H1 (cell line): ENCODE measurements around the gene CCL24. TPM values are rescaled to one million over a fixed set of nuclear protein-coding genes. Genes with fewer than 3 reads are reported as not detected.
"Not testable (repeated sequence)": the region's sequence is repeated elsewhere in the genome, so short reads cannot be mapped to it uniquely, and the experiment has no call there.

ENCODE experiments used
- CTCF ChIA-PET: fragments of 300-600 bp; sonication (Branson Sonifier 250); formaldehyde crosslinking; loops from one replicate; lab custom pipeline; 2021; ENCODE audit not compliant: partially characterized antibody; lab: Charles Lee
- POLR2A ChIA-PET: fragments of 300-600 bp; sonication (Branson Sonifier 250); formaldehyde crosslinking; loops from one replicate; lab custom pipeline; 2021; ENCODE audit warnings: inconsistent platforms; ENCODE audit not compliant: partially characterized antibody; lab: Charles Lee
- DNase-seq, 2 experiments: peaks; one replicate each; pipeline versions ENCODE4 v3.0.0 to v3.0.0-alpha.2; 2010 to 2022; ENCODE audit warnings: low spot score in 2 of 2, low read depth in 1 of 2, mixed read lengths in 1 of 2
- FAIRE-seq: peaks from 2 replicates; lab custom pipeline; 2011; peaks lifted over from hg19 to GRCh38; lab: Jason Lieb, UNC
- H2AFZ ChIP-seq: 2 replicates; pipeline ENCODE4 v1.8.1; 2012; ENCODE audit warnings: low read length, inconsistent platforms
- H2AK5ac ChIP-seq: 2 replicates; pipeline ENCODE4 v1.6.1; 2013; ENCODE audit warnings: low read depth, low read length
- H2BK120ac ChIP-seq: replicated peaks from 2 replicates; pipeline ENCODE3; 2013; ENCODE audit warnings: low read depth, low read length, inconsistent platforms
- H2BK12ac ChIP-seq: 2 replicates; pipeline ENCODE4 v1.6.1; 2013; ENCODE audit warnings: low read depth, low read length
- H2BK15ac ChIP-seq: 2 replicates; pipeline ENCODE4 v1.6.1; 2013; ENCODE audit warnings: low read length
- H2BK20ac ChIP-seq: 2 replicates; pipeline ENCODE4 v1.6.1; 2013; ENCODE audit warnings: low read length
- H2BK5ac ChIP-seq: 2 replicates; pipeline ENCODE4 v1.6.1; 2013; ENCODE audit warnings: low read depth, low read length
- H3K14ac ChIP-seq: 2 replicates; pipeline ENCODE4 v1.6.1; 2013; ENCODE audit warnings: inconsistent platforms; ENCODE audit not compliant: insufficient read length
- H3K18ac ChIP-seq: 2 replicates; pipeline ENCODE4 v1.6.1; 2013; ENCODE audit warnings: low read length; ENCODE audit errors: extremely low read depth
- H3K23ac ChIP-seq: 2 replicates; pipeline ENCODE4 v1.6.1; 2013; ENCODE audit warnings: inconsistent platforms; ENCODE audit not compliant: insufficient read length
- H3K23me2 ChIP-seq: 2 replicates; pipeline ENCODE4 v1.6.1; 2013; ENCODE audit warnings: low read depth, low read length
- H3K27ac ChIP-seq: 2 replicates; pipeline ENCODE4 v1.6.1; 2011; ENCODE audit warnings: low read depth, low read length, inconsistent platforms
- H3K27me3 ChIP-seq, 4 experiments: replicated peaks in 1 of 4; 1 replicate in 1 of 4; 2 replicates in 3 of 4; pipeline versions ENCODE4 v1.6.1 to v1.8.1; 2011 to 2013; ENCODE audit warnings: low read length in 3 of 4, mild to moderate bottlenecking in 3 of 4, inconsistent platforms in 2 of 4, mixed read lengths in 2 of 4, moderate library complexity in 1 of 4; ENCODE audit not compliant: control insufficient read depth in 3 of 4, insufficient read depth in 3 of 4; ENCODE audit errors: extremely low read depth in 1 of 4
- H3K36me3 ChIP-seq, 4 experiments: 2 replicates each; pipeline versions ENCODE4 v1.6.1 to v1.8.1; 2011 to 2013; ENCODE audit warnings: mild to moderate bottlenecking in 4 of 4, low read length in 3 of 4, moderate library complexity in 2 of 4, control low read depth in 1 of 4, inconsistent platforms in 1 of 4; ENCODE audit not compliant: insufficient read depth in 4 of 4, control insufficient read depth in 2 of 4
- H3K4ac ChIP-seq: replicated peaks from 2 replicates; pipeline ENCODE3; 2013; ENCODE audit warnings: low read length, low read depth, mixed read lengths, inconsistent platforms; ENCODE audit not compliant: insufficient read length
- H3K4me1 ChIP-seq, 4 experiments: replicated peaks in 1 of 4; 1 replicate in 1 of 4; 2 replicates in 3 of 4; pipeline versions ENCODE4 v1.6.1 to v1.8.1; 2011 to 2013; ENCODE audit warnings: low read length in 3 of 4, inconsistent platforms in 2 of 4, mixed read lengths in 1 of 4; ENCODE audit not compliant: insufficient read depth in 4 of 4, control insufficient read depth in 3 of 4
- H3K4me2 ChIP-seq, 2 experiments: 2 replicates each; pipeline versions ENCODE4 v1.6.1 to v1.8.1; 2011 to 2013; ENCODE audit warnings: low read depth in 2 of 2, low read length in 2 of 2, control low read depth in 1 of 2, inconsistent platforms in 1 of 2, mild to moderate bottlenecking in 1 of 2; ENCODE audit not compliant: insufficient read depth in 1 of 2
- H3K4me3 ChIP-seq, 4 experiments: fragments of 200-600, 300-600 bp in 1 of 4; sonication (generic), shearing (Covaris generic), sonication (Bioruptor Twin) in 1 of 4; 2 replicates each; pipeline versions ENCODE4 v1.5.1 to v1.8.1; 2011 to 2016; ENCODE audit warnings: low read length in 4 of 4, low read depth in 3 of 4, control low read depth in 2 of 4, inconsistent platforms in 2 of 4, mild to moderate bottlenecking in 2 of 4, mixed read lengths in 1 of 4, moderate library complexity in 1 of 4; ENCODE audit not compliant: insufficient read depth in 2 of 4; ENCODE audit errors: extremely low read depth in 1 of 4
- H3K56ac ChIP-seq: replicated peaks from 2 replicates; pipeline ENCODE3; 2013; ENCODE audit warnings: low read depth, mild to moderate bottlenecking, mixed read lengths, low read length, inconsistent platforms; ENCODE audit not compliant: insufficient read length
- H3K79me1 ChIP-seq: 2 replicates; pipeline ENCODE4 v1.6.1; 2013; ENCODE audit warnings: low read depth, low read length, control low read depth
- H3K79me2 ChIP-seq, 2 experiments: 2 replicates each; pipeline versions ENCODE4 v1.6.1 to v1.8.1; 2012 to 2013; ENCODE audit warnings: low read length in 2 of 2, mild to moderate bottlenecking in 2 of 2, inconsistent platforms in 1 of 2; ENCODE audit not compliant: insufficient read depth in 2 of 2, control insufficient read depth in 1 of 2
- H3K9ac ChIP-seq, 4 experiments: replicated peaks in 1 of 4; 1 replicate in 1 of 4; 2 replicates in 3 of 4; pipeline versions ENCODE4 v1.6.1 to v1.8.1; 2011 to 2013; ENCODE audit warnings: low read depth in 3 of 4, low read length in 3 of 4, control low read depth in 2 of 4, mild to moderate bottlenecking in 2 of 4, moderate library complexity in 2 of 4, inconsistent platforms in 1 of 4; ENCODE audit errors: extremely low read depth in 1 of 4
- H3K9me3 ChIP-seq, 2 experiments: 2 replicates each; pipeline versions ENCODE4 v1.6.1 to v1.8.1; 2012 to 2013; ENCODE audit warnings: mild to moderate bottlenecking in 2 of 2, moderate library complexity in 2 of 2, control low read depth in 1 of 2, inconsistent platforms in 1 of 2, low read depth in 1 of 2, low read length in 1 of 2, mixed read lengths in 1 of 2; ENCODE audit not compliant: insufficient read depth in 2 of 2
- H4K20me1 ChIP-seq, 2 experiments: replicated peaks in 1 of 2; 2 replicates each; pipeline versions ENCODE3 to v1.8.1; 2011 to 2013; ENCODE audit warnings: inconsistent platforms in 2 of 2, low read length in 2 of 2, mild to moderate bottlenecking in 1 of 2; ENCODE audit not compliant: insufficient read depth in 2 of 2, control insufficient read depth in 1 of 2
- H4K5ac ChIP-seq: 2 replicates; pipeline ENCODE4 v1.6.1; 2013; ENCODE audit warnings: low read length, low read depth, mixed read lengths, inconsistent platforms; ENCODE audit not compliant: insufficient read length
- H4K8ac ChIP-seq: 2 replicates; pipeline ENCODE4 v1.8.0; 2013; ENCODE audit warnings: mild to moderate bottlenecking, moderate library complexity, low read length, inconsistent platforms; ENCODE audit not compliant: insufficient read depth; ENCODE audit errors: extremely low read depth
- H4K91ac ChIP-seq: replicated peaks from 2 replicates; pipeline ENCODE3; 2013; ENCODE audit warnings: low read length, mixed read lengths, inconsistent platforms; ENCODE audit not compliant: insufficient read length
- WGBS, 2 experiments: shearing (Covaris generic) in 1 of 2; methylation state at CpG; one replicate each; pipeline versions ENCODE4 v1.1.6 to v1.1.7; 2013 to 2015; ENCODE audit warnings: low lambda C conversion rate in 2 of 2, mixed read lengths in 2 of 2, inconsistent platforms in 1 of 2, low coverage in 1 of 2, missing lambda C conversion rate in 1 of 2; ENCODE audit not compliant: insufficient replicate concordance in 2 of 2, insufficient coverage in 1 of 2, insufficient read length in 1 of 2; ENCODE audit errors: extremely low coverage in 1 of 2, missing lambda C conversion rate in 1 of 2; 5-methylcytosine and 5-hydroxymethylcytosine counted together
- polyA plus RNA-seq, 7 experiments: library from polyadenylated mRNA; depleted of rRNA in 3 of 7; stranded (reverse) in 5 of 7; unstranded in 2 of 7; fragments of >200 nt in 5 of 7; fragments of 200-250 nt in 2 of 7; gene quantifications; 1 replicate in 5 of 7; 2 replicates in 1 of 7; 4 replicates in 1 of 7; pipeline versions ENCODE4 v1.2.1 to v1.2.3, GENCODE V29; 2011 to 2013; ENCODE audit warnings: missing spikeins in 2 of 7, mixed read lengths in 2 of 7
- total RNA-seq: library from RNA; stranded (reverse); fragmentation: NEBNext Ultra II Directional; extraction: Animal tissue kit (Norgen Biotek cat#: 25700); gene quantifications from 2 replicates; pipeline ENCODE4 v1.2.1, GENCODE V29; 2021

Gene CCL24
- total and polyA plus RNA-seq, 2 of the 8 experiments (the other 6 are each of a cell fraction or from before 2014, with no cell fraction given), result not detected

- H4K8ac ChIP-seq, H4K20me1 ChIP-seq, H3K23me2 ChIP-seq, H4K91ac ChIP-seq, H3K9me3 ChIP-seq, H3K9ac ChIP-seq, H2BK20ac ChIP-seq, H4K5ac ChIP-seq, H2BK120ac ChIP-seq, H2BK15ac ChIP-seq, H3K27ac ChIP-seq, CTCF ChIA-PET, POLR2A ChIA-PET, FAIRE-seq, H3K18ac ChIP-seq, H3K23ac ChIP-seq, H3K4ac ChIP-seq, H2AK5ac ChIP-seq, H3K56ac ChIP-seq, DNase-seq, H2BK12ac ChIP-seq, H3K79me1 ChIP-seq, H3K79me2 ChIP-seq, H3K14ac ChIP-seq, H2AFZ ChIP-seq, H3K27me3 ChIP-seq: not testable (repeated sequence)
- 85% methylated on average over 14 of the region's 14 CpGs; no CpG with 5 or more reads in 1 of the 2 experiments for WGBS, 2 experiments
- 0 out of 8 replicates have a peak overlapping the region, but pooled peaks of 1 of the 4 experiments have one; percentile 31 for H3K4me3 ChIP-seq
- H3K4me1 ChIP-seq, result peaks cover 1 to 13% (median 8%) of the 10 kb centered on the region in 4 experiments
- H2BK5ac ChIP-seq, result 0 out of 2 replicates have a peak overlapping the region, but pooled peaks have one; percentile 35
- peak overlapping the region in 1 of 2 experiments; percentile 59; a peak in 2 of 4 replicates for H3K4me2 ChIP-seq
- H3K36me3 ChIP-seq, result peaks cover 0 to 12% (median 4%) of the 10 kb centered on the region in 4 experiments; a peak in 3 of 8 replicates
Observed at GRCh38 chr7:75780647-75781273, 32.8 kb downstream of the CCL24 start.
